K562 (cell line): Measurements from ENCODE around the gene PRKAR1B. TPM values are rescaled to one million over a fixed set of nuclear protein-coding genes. Genes with fewer than 3 reads are reported as not detected.

Experiments used
- ATAC-seq: fragments of 200-7000 bp; cut with Tn5 transposase; 3 replicates; pipeline ENCODE4 v1.9.1; 2020; ENCODE audit warnings: moderate library complexity
- BruUV-seq: library from RNA; stranded (reverse); fragments of 400-500 nt; replicated peaks from 2 replicates; lab custom pipeline; 2021; lab: Mats Ljungman, UMichigan
- CTCF ChIA-PET: fragments of 300-600 bp; formaldehyde crosslinking; extraction: SDS; loops from one replicate; lab custom pipeline; 2021; ENCODE audit warnings: low intra/inter-chr PET ratio; lab: Yijun Ruan, JAX
- POLR2A ChIA-PET: fragments of 300-600, 350-650 bp; sonication (Branson Sonifier 250); formaldehyde crosslinking; extraction: SDS; loops from one replicate; lab custom pipeline; 2021; ENCODE audit warnings: antibody characterized with exemption, inconsistent platforms; lab: Yijun Ruan, JAX
- DNase-seq, 4 experiments: peaks; one replicate each; pipeline versions ENCODE4 v3.0.0 to v3.0.0-alpha.2; 2011 to 2018; ENCODE audit warnings: low spot score in 3 of 4, mixed read lengths in 3 of 4; ENCODE audit errors: extremely low read depth in 1 of 4
- FAIRE-seq: peaks from 2 replicates; lab custom pipeline; 2011; peaks lifted over from hg19 to GRCh38; lab: Jason Lieb, UNC
- H2AFZ ChIP-seq: 2 replicates; pipeline ENCODE4 v1.6.0; 2011; ENCODE audit warnings: low read depth, low read length, control low read depth, inconsistent platforms
- H3K27ac ChIP-seq: fragments of 200-600 bp; 3 replicates; pipeline ENCODE4 v1.8.0; 2011; ENCODE audit warnings: low read depth, mild to moderate bottlenecking, control low read depth, inconsistent platforms, low read length, moderate library complexity, mixed read lengths; ENCODE audit errors: extremely low read depth
- H3K27me3 ChIP-seq, 2 experiments: fragments of 300-600 bp in 1 of 2; 2 replicates in 1 of 2; 3 replicates in 1 of 2; pipeline versions ENCODE4 v1.6.0 to v1.8.0; 2011; ENCODE audit warnings: inconsistent platforms in 2 of 2, low read length in 2 of 2, mild to moderate bottlenecking in 1 of 2, mixed read lengths in 1 of 2, moderate library complexity in 1 of 2; ENCODE audit not compliant: control insufficient read depth in 2 of 2, insufficient read depth in 2 of 2
- H3K36me3 ChIP-seq: fragments of 300-600 bp; 3 replicates; pipeline ENCODE4 v1.8.0; 2011; ENCODE audit warnings: mild to moderate bottlenecking, low read length, inconsistent platforms; ENCODE audit not compliant: control insufficient read depth, insufficient read depth
- H3K4me1 ChIP-seq, 2 experiments: fragments of 200-600 bp in 1 of 2; replicated peaks in 1 of 2; 2 replicates in 1 of 2; 3 replicates in 1 of 2; pipeline versions ENCODE4 v1.5.1 to v1.8.0; 2011; ENCODE audit warnings: inconsistent platforms in 2 of 2, low read length in 2 of 2, mild to moderate bottlenecking in 1 of 2, mixed read lengths in 1 of 2, moderate library complexity in 1 of 2; ENCODE audit not compliant: control insufficient read depth in 2 of 2, insufficient read depth in 2 of 2
- H3K4me2 ChIP-seq: 2 replicates; pipeline ENCODE4 v1.6.1; 2011; ENCODE audit warnings: low read length, control low read depth, inconsistent platforms, mixed read lengths; ENCODE audit not compliant: insufficient read depth
- H3K4me3 ChIP-seq: fragments of 200-600 bp; sonication (generic), shearing (Covaris generic); 2 replicates; pipeline ENCODE4 v1.5.1; 2016; ENCODE audit warnings: control low read depth, inconsistent platforms
- H3K79me2 ChIP-seq: fragments of 200-600 bp; 3 replicates; pipeline ENCODE4 v1.8.0; 2011; ENCODE audit warnings: low read length, inconsistent platforms; ENCODE audit not compliant: control insufficient read depth, insufficient read depth
- H3K9ac ChIP-seq, 2 experiments: 2 replicates each; pipeline versions ENCODE4 v1.6.0 to v1.6.1; 2011; ENCODE audit warnings: low read depth in 2 of 2, low read length in 2 of 2, control low read depth in 1 of 2, inconsistent platforms in 1 of 2, mild to moderate bottlenecking in 1 of 2, mixed read lengths in 1 of 2; ENCODE audit not compliant: insufficient read depth in 1 of 2
- H3K9me1 ChIP-seq: one replicate; pipeline ENCODE4 v1.6.0; 2011; ENCODE audit warnings: inconsistent platforms, mild to moderate bottlenecking, low read length, moderate library complexity; ENCODE audit not compliant: control insufficient read depth, insufficient read depth
- H3K9me3 ChIP-seq: replicated peaks from 2 replicates; pipeline ENCODE4 v1.5.1; 2011; ENCODE audit warnings: low read depth, low read length, inconsistent platforms; ENCODE audit not compliant: control insufficient read depth, insufficient read depth
- H4K20me1 ChIP-seq: replicated peaks from 2 replicates; pipeline ENCODE4 v1.6.1; 2011; ENCODE audit warnings: low read length, inconsistent platforms, mixed read lengths; ENCODE audit not compliant: control insufficient read depth, insufficient read depth
- EHMT2 ChIP-seq: fragments of 450-650 bp; IDR thresholded peaks from 2 replicates; pipeline ENCODE4 v1.6.1; 2018; ENCODE audit warnings: antibody characterized with exemption
- KDM1A ChIP-seq, 2 experiments: fragments of 450-650 bp; IDR thresholded peaks; 2 replicates each; pipeline ENCODE4 v1.6.1; 2016; ENCODE audit warnings: mild to moderate bottlenecking in 2 of 2
- SLC30A9 ChIP-seq: fragments of 250-450 bp; sonication (Bioruptor Pico); IDR thresholded peaks from 2 replicates; pipeline ENCODE4 v1.8.0; 2022; ENCODE audit warnings: mild to moderate bottlenecking, moderate library complexity
- ZNF146 ChIP-seq: IDR thresholded peaks from one replicate; pipeline ENCODE4 v1.6.1; 2018; ENCODE audit warnings: missing compliant biosample characterization; ENCODE audit not compliant: unreplicated experiment
- WGBS: fragments of 100-300 bp; shearing (Covaris generic); methylation state at CpG from one replicate; pipeline ENCODE4 v1.1.6; 2016; ENCODE audit warnings: low coverage, mixed read lengths; ENCODE audit not compliant: insufficient coverage; ENCODE audit errors: missing lambda C conversion rate; 5-methylcytosine and 5-hydroxymethylcytosine counted together
- in situ Hi-C: fragments of 300-500 bp; cut with MboI; formaldehyde crosslinking; loops from 4 replicates; pipeline ENCODE4 v1.15.0; 2018; ENCODE audit warnings: inconsistent platforms, mixed read lengths
- intact Hi-C: fragments of 100-400 bp; cut with micrococcal nuclease; formaldehyde crosslinking; loops from 2 replicates; pipeline ENCODE4 v1.14.2; 2022
- polyA plus RNA-seq, 8 experiments: library from polyadenylated mRNA; depleted of rRNA in 4 of 8; stranded (reverse) in 5 of 8; unstranded in 3 of 8; fragments of >200 nt; fragmentation: Nextera tagmentation in 2 of 8; fragmentation: Illumina TruSeq in 1 of 8; extraction: Ambion mirVana in 2 of 8; extraction: Trizol in 1 of 8; gene quantifications; 2 replicates each; pipeline versions ENCODE4 v1.2.1 to v1.2.3, GENCODE V29; 2011 to 2014; ENCODE audit warnings: inconsistent platforms in 1 of 8, missing spikeins in 1 of 8
- total RNA-seq, 7 experiments: library from RNA; depleted of rRNA in 6 of 7; stranded (reverse); fragments of >200 nt in 6 of 7; fragmentation: Illumina TruSeq in 2 of 7; extraction: Trizol in 2 of 7; gene quantifications; 2 replicates each; pipeline versions ENCODE4 v1.2.1 to v1.2.3, GENCODE V29; 2011 to 2021; ENCODE audit warnings: low replicate concordance in 1 of 7
- TF ChIP-seq, protein P1 (sequence below): fragments of 450-650 bp; formaldehyde crosslinking; IDR thresholded peaks from 2 replicates; pipeline ENCODE4 v1.4.0; 2022; ENCODE audit warnings: missing genetic modification characterization

PRKAR1B gene
- total and polyA plus RNA-seq, 9 of the 15 experiments (the other 6 are each of a cell fraction or from before 2014, with no cell fraction given): 0.99 to 30.5 (median 12.7) TPM

GRCh38 chr7:567305-567883, 159.7 kb downstream of the PRKAR1B start:
- peak in 1 of 2 experiments; percentile 44; a peak in 2 of 4 replicates for TF ChIP-seq KDM1A (IDR thresholded peaks at IDR 0.05)
- TF ChIP-seq ZNF146: peak; percentile 62
- no peak for TF ChIP-seq SLC30A9 (CRISPR knock-in tag)
- TF ChIP-seq EHMT2: 0 out of 2 replicates have a peak, but pooled peaks have one; percentile 18
- TF ChIP-seq, protein P1, sequence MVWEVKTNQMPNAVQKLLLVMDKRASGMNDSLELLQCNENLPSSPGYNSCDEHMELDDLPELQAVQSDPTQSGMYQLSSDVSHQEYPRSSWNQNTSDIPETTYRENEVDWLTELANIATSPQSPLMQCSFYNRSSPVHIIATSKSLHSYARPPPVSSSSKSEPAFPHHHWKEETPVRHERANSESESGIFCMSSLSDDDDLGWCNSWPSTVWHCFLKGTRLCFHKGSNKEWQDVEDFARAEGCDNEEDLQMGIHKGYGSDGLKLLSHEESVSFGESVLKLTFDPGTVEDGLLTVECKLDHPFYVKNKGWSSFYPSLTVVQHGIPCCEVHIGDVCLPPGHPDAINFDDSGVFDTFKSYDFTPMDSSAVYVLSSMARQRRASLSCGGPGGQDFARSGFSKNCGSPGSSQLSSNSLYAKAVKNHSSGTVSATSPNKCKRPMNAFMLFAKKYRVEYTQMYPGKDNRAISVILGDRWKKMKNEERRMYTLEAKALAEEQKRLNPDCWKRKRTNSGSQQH (CRISPR knock-in tag): peak; percentile 32; the same call in 1 of the 2 replicates
- TF ChIP-seq, all 486 proteins: peak for 4
- Histone ChIP-seq H3K36me3 (no peaks in the 10 kb centered on the region; the same call in 2 of the 3 replicates), H3K27ac (no peak overlapping the region), H3K4me1 (peaks cover 0 to 29% of the 10 kb centered on the region in 2 experiments; a peak in 2 of 5 replicates), H3K4me3 (no peak overlapping the region), H2AFZ (no peak overlapping the region), H3K27me3 (no peaks in the 10 kb centered on the region), H3K79me2 (no peaks in the 10 kb centered on the region), H3K9ac (no peak overlapping the region), H4K20me1 (no peaks in the 10 kb centered on the region), H3K4me2 (no peak overlapping the region), H3K9me1 (no peaks in the 10 kb centered on the region), H3K9me3 (no peaks in the 10 kb centered on the region)
- ChIA-PET CTCF (no interaction called here), POLR2A (no interaction called here)
- no peak for ATAC-seq
- DNase-seq: no peak
- intact Hi-C loops (no loop called here), in situ Hi-C loops (no loop called here)
- 82% methylated on average over 2 of the region's 3 CpGs for WGBS
- no TSS peak for BruUV-seq
- no peak for FAIRE-seq
